Karpas-422 (cell line): ENCODE measurements around the gene DENND2C. TPM values are rescaled to one million over a fixed set of nuclear protein-coding genes. Genes with fewer than 3 reads are reported as not detected.

Source experiments
- DNase-seq: peaks from one replicate; pipeline ENCODE4 v3.0.0-alpha.2; 2015
- H2AFZ ChIP-seq: fragments of 200-600 bp; sonication (generic); 2 replicates; pipeline ENCODE4 v1.6.1; 2014; ENCODE audit warnings: antibody characterized with exemption, low read length, mixed read lengths
- H3K27ac ChIP-seq: fragments of 200-600 bp; sonication (generic); 2 replicates; pipeline ENCODE4 v1.5.1; 2014; ENCODE audit warnings: mild to moderate bottlenecking, low read length, moderate library complexity
- H3K27me3 ChIP-seq: fragments of 200-600 bp; sonication (generic); 2 replicates; pipeline ENCODE4 v1.6.1; 2014; ENCODE audit warnings: low read length, mixed read lengths
- H3K36me3 ChIP-seq: fragments of 200-600 bp; sonication (generic); 2 replicates; pipeline ENCODE4 v1.6.1; 2014; ENCODE audit warnings: low read length, mixed read lengths; ENCODE audit not compliant: insufficient read depth
- H3K4me1 ChIP-seq: fragments of 200-600 bp; sonication (generic); 2 replicates; pipeline ENCODE4 v1.6.1; 2014; ENCODE audit warnings: mild to moderate bottlenecking, low read length, mixed read lengths
- H3K4me2 ChIP-seq: fragments of 200-600 bp; sonication (generic); 2 replicates; pipeline ENCODE4 v1.6.1; 2014; ENCODE audit warnings: low read length, low read depth, mild to moderate bottlenecking; ENCODE audit not compliant: poor library complexity, severe bottlenecking
- H3K4me3 ChIP-seq: fragments of 200-600 bp; sonication (generic); 2 replicates; pipeline ENCODE4 v1.5.1; 2014; ENCODE audit warnings: mild to moderate bottlenecking, antibody characterized with exemption, low read length, mixed read lengths
- H3K79me2 ChIP-seq: fragments of 200-600 bp; sonication (generic); 2 replicates; pipeline ENCODE4 v1.6.1; 2014; ENCODE audit warnings: mild to moderate bottlenecking, low read length, mixed read lengths
- H3K9ac ChIP-seq: fragments of 200-600 bp; sonication (generic); 2 replicates; pipeline ENCODE4 v1.6.0; 2014; ENCODE audit warnings: low read length
- H3K9me2 ChIP-seq: fragments of 200-600 bp; sonication (generic), shearing (Covaris generic); replicated peaks from 2 replicates; pipeline ENCODE4 v1.6.0; 2014; ENCODE audit warnings: mild to moderate bottlenecking, low read length, moderate library complexity; ENCODE audit not compliant: insufficient read depth
- H3K9me3 ChIP-seq: fragments of 300-700, 200-600 bp; sonication (generic); 2 replicates; pipeline ENCODE4 v1.6.1; 2014; ENCODE audit warnings: low read length, mixed read lengths
- H4K20me1 ChIP-seq: fragments of 200-600 bp; sonication (generic); 2 replicates; pipeline ENCODE4 v1.6.1; 2014; ENCODE audit warnings: mild to moderate bottlenecking, antibody characterized with exemption, low read length, low read depth; ENCODE audit not compliant: insufficient read depth
- total RNA-seq: library from RNA; depleted of rRNA; stranded (reverse); fragments of >200 nt; shearing (Covaris generic); gene quantifications from 2 replicates; pipeline ENCODE4 v1.2.3, GENCODE V29; 2014; ENCODE audit warnings: low replicate concordance

The DENND2C gene
- total RNA-seq, 1 experiment from 2014 or later, result 0.60 TPM

GRCh38 chr1:114648503-114648902 is 21.3 kb downstream of the DENND2C start:
- Histone ChIP-seq H3K79me2 (no peaks in the 10 kb centered on the region), H3K9ac (no peak overlapping the region), H3K27me3 (no peaks in the 10 kb centered on the region), H3K36me3 (no peaks in the 10 kb centered on the region), H3K4me1 (no peaks in the 10 kb centered on the region), H4K20me1 (no peaks in the 10 kb centered on the region), H3K9me3 (no peaks in the 10 kb centered on the region), H3K4me3 (no peak overlapping the region), H3K4me2 (no peak overlapping the region), H3K9me2 (no peaks in the 10 kb centered on the region), H3K27ac (no peak overlapping the region), H2AFZ (no peak overlapping the region)
- DNase-seq, result peak; percentile 44

GRCh38 chr1:114641377-114641776 is 28.5 kb downstream of the DENND2C start:
- Histone ChIP-seq H3K36me3 (no peaks in the 10 kb centered on the region), H3K9me3 (no peaks in the 10 kb centered on the region), H3K4me2 (no peak overlapping the region), H3K27ac (no peak overlapping the region), H3K9me2 (no peaks in the 10 kb centered on the region), H4K20me1 (no peaks in the 10 kb centered on the region), H3K4me1 (peaks cover 3% of the 10 kb centered on the region; the same call in 1 of the 2 replicates), H2AFZ (no peak overlapping the region), H3K79me2 (no peaks in the 10 kb centered on the region), H3K27me3 (0 out of 2 replicates have a peak, but pooled peaks cover 2% of the 10 kb centered on the region), H3K4me3 (no peak overlapping the region), H3K9ac (no peak overlapping the region)
- no peak for DNase-seq

- no peak overlapping the region for H3K4me2 ChIP-seq
- no peak for DNase-seq
- H3K27ac ChIP-seq, result no peak overlapping the region
- no peaks in the 10 kb centered on the region for H4K20me1 ChIP-seq
- peaks cover 3% of the 10 kb centered on the region; the same call in 1 of the 2 replicates for H3K4me1 ChIP-seq
- H2AFZ ChIP-seq, result no peak overlapping the region
- no peaks in the 10 kb centered on the region for H3K9me3 ChIP-seq
- no peaks in the 10 kb centered on the region for H3K9me2 ChIP-seq
- H3K36me3 ChIP-seq, result no peaks in the 10 kb centered on the region
- no peak overlapping the region for H3K9ac ChIP-seq
- no peak overlapping the region for H3K4me3 ChIP-seq
- H3K27me3 ChIP-seq, result 0 out of 2 replicates have a peak, but pooled peaks cover 2% of the 10 kb centered on the region
- H3K79me2 ChIP-seq, result no peaks in the 10 kb centered on the region
Measured at GRCh38 chr1:114638910-114639309, 30.9 kb downstream of the DENND2C start.

GRCh38 chr1:114632427-114632826 is 37.4 kb downstream of the DENND2C start:
- DNase-seq, result no peak
- no peaks in the 10 kb centered on the region for H3K79me2 ChIP-seq
- H3K9ac ChIP-seq, result no peak overlapping the region
- no peaks in the 10 kb centered on the region for H3K9me3 ChIP-seq
- no peak overlapping the region for H3K4me2 ChIP-seq
- H3K36me3 ChIP-seq, result no peaks in the 10 kb centered on the region
- H3K27ac ChIP-seq, result no peak overlapping the region
- no peaks in the 10 kb centered on the region for H3K4me1 ChIP-seq
- H3K27me3 ChIP-seq, result no peaks in the 10 kb centered on the region
- no peak overlapping the region for H2AFZ ChIP-seq
- no peaks in the 10 kb centered on the region for H4K20me1 ChIP-seq
- no peaks in the 10 kb centered on the region for H3K9me2 ChIP-seq
- H3K4me3 ChIP-seq, result no peak overlapping the region

GRCh38 chr1:114627107-114627506 is 42.7 kb downstream of the DENND2C start:
- Histone ChIP-seq H3K4me2 (no peak overlapping the region), H4K20me1 (no peaks in the 10 kb centered on the region), H2AFZ (no peak overlapping the region), H3K27ac (no peak overlapping the region), H3K27me3 (no peaks in the 10 kb centered on the region), H3K9me3 (no peaks in the 10 kb centered on the region), H3K79me2 (no peaks in the 10 kb centered on the region), H3K9ac (no peak overlapping the region), H3K9me2 (no peaks in the 10 kb centered on the region), H3K4me1 (no peaks in the 10 kb centered on the region), H3K4me3 (no peak overlapping the region), H3K36me3 (no peaks in the 10 kb centered on the region)
- DNase-seq, result no peak

GRCh38 chr1:114623364-114623763 is 46.5 kb downstream of the DENND2C start:
- no peaks in the 10 kb centered on the region for H3K4me1 ChIP-seq
- H3K9me2 ChIP-seq, result no peaks in the 10 kb centered on the region
- H3K4me3 ChIP-seq, result no peak overlapping the region
- H4K20me1 ChIP-seq, result no peaks in the 10 kb centered on the region
- H3K27ac ChIP-seq, result no peak overlapping the region
- H3K9me3 ChIP-seq, result no peaks in the 10 kb centered on the region
- no peak overlapping the region for H3K9ac ChIP-seq
- no peak overlapping the region for H2AFZ ChIP-seq
- no peak for DNase-seq
- no peak overlapping the region for H3K4me2 ChIP-seq
- no peaks in the 10 kb centered on the region for H3K36me3 ChIP-seq
- no peaks in the 10 kb centered on the region for H3K27me3 ChIP-seq
- H3K79me2 ChIP-seq, result no peaks in the 10 kb centered on the region

- no peaks in the 10 kb centered on the region for H3K36me3 ChIP-seq
Measured at GRCh38 chr1:114620419-114620818, 49.4 kb downstream of the DENND2C start.

GRCh38 chr1:114618606-114619005 is 51.2 kb downstream of the DENND2C start:
- Histone ChIP-seq H3K4me2 (no peak overlapping the region), H3K4me3 (no peak overlapping the region), H2AFZ (no peak overlapping the region), H3K4me1 (no peaks in the 10 kb centered on the region), H3K9me2 (no peaks in the 10 kb centered on the region), H4K20me1 (no peaks in the 10 kb centered on the region), H3K36me3 (no peaks in the 10 kb centered on the region), H3K27me3 (no peaks in the 10 kb centered on the region), H3K27ac (no peak overlapping the region), H3K9ac (no peak overlapping the region), H3K9me3 (no peaks in the 10 kb centered on the region), H3K79me2 (no peaks in the 10 kb centered on the region)
- DNase-seq, result no peak

More at GRCh38 chr1:114620419-114620818, 49.4 kb downstream of the DENND2C start:
- Histone ChIP-seq H3K9me3 (no peaks in the 10 kb centered on the region), H3K27me3 (no peaks in the 10 kb centered on the region), H2AFZ (no peak overlapping the region), H3K79me2 (no peaks in the 10 kb centered on the region), H3K4me1 (no peaks in the 10 kb centered on the region), H3K9me2 (no peaks in the 10 kb centered on the region), H3K27ac (no peak overlapping the region), H4K20me1 (no peaks in the 10 kb centered on the region), H3K4me2 (no peak overlapping the region), H3K9ac (no peak overlapping the region), H3K4me3 (no peak overlapping the region)
- DNase-seq, result no peak
